ENCODE data around the gene TET2.

Gene TET2

GRCh38 chr4:105186701-105187161, 40.1 kb downstream of the TET2 start:
- no peak for DNase-seq

- DNase-seq = no peak
These were observed 43.4 kb downstream of the TET2 start for GRCh38 chr4:105189855-105190650.

GRCh38 chr4:105191621-105192210, 45.0 kb downstream of the TET2 start:
- no peak for DNase-seq

GRCh38 chr4:105192474-105192873, 45.8 kb downstream of the TET2 start:
- no peak for DNase-seq

- no peak for DNase-seq
These were observed 46.2 kb downstream of the TET2 start for GRCh38 chr4:105192910-105193309.

- no peak for DNase-seq
These were observed 46.9 kb downstream of the TET2 start for GRCh38 chr4:105193536-105193935.

- no peak for DNase-seq
These were observed 47.9 kb downstream of the TET2 start for GRCh38 chr4:105194328-105195231.

GRCh38 chr4:105196523-105197145, 50.0 kb downstream of the TET2 start:
- DNase-seq = no peak

- DNase-seq = no peak
These were observed 51.1 kb downstream of the TET2 start for GRCh38 chr4:105197777-105198176.

GRCh38 chr4:105198541-105198940, 51.9 kb downstream of the TET2 start:
- DNase-seq = no peak

GRCh38 chr4:105206214-105206613, 59.5 kb downstream of the TET2 start:
- no peak for DNase-seq

- no peak for DNase-seq
These were observed 60.7 kb downstream of the TET2 start for GRCh38 chr4:105207386-105207785.

- DNase-seq = no peak
These were observed 61.9 kb downstream of the TET2 start for GRCh38 chr4:105208561-105208960.

- DNase-seq = no peak
These were observed 64.2 kb downstream of the TET2 start for GRCh38 chr4:105210916-105211315.

- no peak for DNase-seq
These were observed 69.1 kb downstream of the TET2 start for GRCh38 chr4:105215609-105216313.

GRCh38 chr4:105225500-105225899, 78.8 kb downstream of the TET2 start:
- no peak for DNase-seq

- DNase-seq = no peak
These were observed 80.4 kb downstream of the TET2 start for GRCh38 chr4:105227054-105227453.

GRCh38 chr4:105230287-105230686, 83.6 kb downstream of the TET2 start:
- no peak for DNase-seq

GRCh38 chr4:105232374-105232773, 85.7 kb downstream of the TET2 start:
- DNase-seq = no peak

- no peak for DNase-seq
These were observed 87.9 kb downstream of the TET2 start for GRCh38 chr4:105234582-105234981.

GRCh38 chr4:105236202-105236915, 89.7 kb downstream of the TET2 start:
- no peak for DNase-seq

- DNase-seq = no peak
These were observed 90.2 kb downstream of the TET2 start for GRCh38 chr4:105236916-105237311.
